PC-9 (cell line): ENCODE results near the gene NBPF3.

Source experiments
- EZH2 ChIP-seq: fragments of 200-600 bp; sonication (generic); IDR thresholded peaks from 2 replicates; pipeline ENCODE4 v1.8.0; 2017; ENCODE audit warnings: antibody characterized with exemption, low read depth
- TF ChIP-seq, protein P1 (sequence below): fragments of 200-600 bp; sonication (generic); conservative IDR thresholded peaks from 2 replicates; pipeline ENCODE4 v1.6.1; 2017; ENCODE audit warnings: mixed run types, antibody characterized with exemption, mild to moderate bottlenecking, moderate library complexity

DNA sequence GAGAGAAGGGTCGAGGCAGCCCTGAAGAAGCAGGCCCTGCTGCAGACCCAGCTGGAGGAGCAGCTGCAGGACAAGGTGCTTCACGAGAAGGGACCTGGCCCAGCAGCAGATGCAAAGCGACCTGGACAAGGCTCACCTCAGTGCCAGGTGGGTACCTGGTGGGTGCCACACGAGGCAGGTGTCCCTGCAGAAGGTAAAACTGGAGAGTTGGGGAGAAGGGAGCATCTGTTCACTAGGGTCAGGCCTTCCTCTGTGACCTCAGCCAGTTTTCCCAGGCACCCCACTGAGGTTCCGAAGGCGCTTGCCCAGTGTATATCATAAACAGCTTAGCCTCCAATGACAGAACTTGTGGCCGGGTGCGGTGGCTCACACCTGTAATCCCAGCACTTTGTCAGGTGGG lies 5.5 kb upstream of the NBPF3 start:
- TF ChIP-seq, protein P1, sequence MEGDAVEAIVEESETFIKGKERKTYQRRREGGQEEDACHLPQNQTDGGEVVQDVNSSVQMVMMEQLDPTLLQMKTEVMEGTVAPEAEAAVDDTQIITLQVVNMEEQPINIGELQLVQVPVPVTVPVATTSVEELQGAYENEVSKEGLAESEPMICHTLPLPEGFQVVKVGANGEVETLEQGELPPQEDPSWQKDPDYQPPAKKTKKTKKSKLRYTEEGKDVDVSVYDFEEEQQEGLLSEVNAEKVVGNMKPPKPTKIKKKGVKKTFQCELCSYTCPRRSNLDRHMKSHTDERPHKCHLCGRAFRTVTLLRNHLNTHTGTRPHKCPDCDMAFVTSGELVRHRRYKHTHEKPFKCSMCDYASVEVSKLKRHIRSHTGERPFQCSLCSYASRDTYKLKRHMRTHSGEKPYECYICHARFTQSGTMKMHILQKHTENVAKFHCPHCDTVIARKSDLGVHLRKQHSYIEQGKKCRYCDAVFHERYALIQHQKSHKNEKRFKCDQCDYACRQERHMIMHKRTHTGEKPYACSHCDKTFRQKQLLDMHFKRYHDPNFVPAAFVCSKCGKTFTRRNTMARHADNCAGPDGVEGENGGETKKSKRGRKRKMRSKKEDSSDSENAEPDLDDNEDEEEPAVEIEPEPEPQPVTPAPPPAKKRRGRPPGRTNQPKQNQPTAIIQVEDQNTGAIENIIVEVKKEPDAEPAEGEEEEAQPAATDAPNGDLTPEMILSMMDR: no peak
- no peak for TF ChIP-seq EZH2
